ENCODE measurements around the gene OXA1L.
"Not testable (repeated sequence)": the region's sequence is repeated elsewhere in the genome, so short reads cannot be mapped to it uniquely, and the experiment has no call there.

The OXA1L gene

DNA sequence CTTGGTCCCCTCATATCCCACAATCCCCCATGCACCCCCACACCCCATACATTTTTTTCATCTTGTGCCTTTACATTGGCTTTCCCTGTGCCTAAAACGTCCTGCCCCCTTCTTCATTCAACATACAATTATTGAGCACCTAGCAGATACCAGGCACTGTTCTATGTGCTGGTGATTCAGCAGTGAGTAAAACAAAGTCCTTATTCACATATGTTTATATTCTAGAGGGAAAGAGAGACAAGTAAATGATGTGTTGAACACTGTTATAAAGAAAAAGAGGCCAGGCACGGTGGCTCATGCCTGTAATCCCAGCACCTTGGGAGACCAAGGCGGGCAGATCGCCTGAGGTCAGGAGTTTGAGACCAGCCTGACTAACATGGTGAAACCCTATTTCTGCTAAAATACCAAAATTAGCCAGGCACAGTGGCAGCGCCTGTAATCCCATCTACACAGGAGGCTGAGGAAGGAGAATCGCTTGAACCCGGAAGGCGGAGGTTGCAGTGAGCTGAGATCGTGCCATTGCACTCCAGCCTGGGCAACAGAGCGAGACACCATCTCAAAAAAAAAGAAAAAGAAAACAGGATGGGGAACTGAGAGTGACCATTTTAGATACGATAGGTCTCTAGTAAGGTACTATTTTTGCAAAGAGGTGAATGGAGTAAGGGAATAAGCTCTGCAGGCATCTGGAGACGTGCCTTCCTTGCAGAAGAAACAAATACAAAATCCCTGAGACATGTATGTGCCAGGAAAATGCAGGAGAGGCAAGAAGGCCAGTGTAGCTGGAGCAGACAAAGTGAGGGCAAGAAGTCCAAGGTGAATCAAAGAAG, 36.6 kb downstream of the OXA1L start:
- DNase-seq: no peak

- DNase-seq: no peak
These were observed 37.1 kb downstream of the OXA1L start for GRCh38 chr14:22803687-22803974.

- not testable (repeated sequence) for DNase-seq
These were observed 38.7 kb downstream of the OXA1L start for GRCh38 chr14:22805235-22805634.

GRCh38 chr14:22807432-22808087, 41.1 kb downstream of the OXA1L start:
- no peak for DNase-seq

- DNase-seq: no peak
These were observed 42.1 kb downstream of the OXA1L start for GRCh38 chr14:22808388-22809209.

DNA sequence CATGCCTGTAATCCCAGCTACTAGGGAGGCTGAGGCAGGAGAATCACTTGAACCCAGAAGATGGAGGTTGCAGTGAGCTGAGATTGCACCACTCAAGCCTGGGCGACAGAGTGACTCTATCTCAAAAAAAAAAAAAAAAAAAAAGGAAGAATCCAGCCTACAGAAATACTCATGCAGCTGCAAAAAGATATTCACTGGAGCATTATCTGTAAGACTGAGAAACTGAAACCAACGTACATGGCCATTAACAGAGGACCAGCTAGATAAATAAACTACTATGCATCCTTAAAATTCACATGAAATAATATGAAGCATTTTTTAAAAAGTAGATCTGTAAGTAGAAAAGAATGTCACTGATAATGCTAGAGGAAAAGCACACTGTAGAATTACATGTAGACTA, 45.2 kb downstream of the OXA1L start:
- no peak for DNase-seq

DNA sequence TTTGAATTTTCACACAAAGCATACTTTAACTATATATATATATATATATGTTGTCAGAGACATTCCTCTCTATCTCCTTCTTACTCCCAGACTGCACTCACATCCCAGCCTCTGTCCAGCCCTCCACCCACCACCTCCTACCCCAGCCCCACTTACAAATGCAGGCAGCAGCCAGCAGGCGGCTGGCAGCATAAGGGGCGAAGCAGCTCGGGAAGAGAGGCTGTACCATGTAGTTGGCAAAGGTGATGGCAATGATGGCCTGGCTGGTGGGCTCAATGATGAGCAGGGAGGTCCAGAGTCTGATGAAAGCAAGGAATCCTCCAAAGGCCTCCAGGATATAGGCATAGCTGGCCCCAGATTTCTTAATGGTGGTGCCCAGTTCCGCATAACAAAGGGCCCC, 46.3 kb downstream of the OXA1L start:
- no peak for DNase-seq

- DNase-seq: no peak
These were observed 46.7 kb downstream of the OXA1L start for GRCh38 chr14:22813145-22813544.

DNA sequence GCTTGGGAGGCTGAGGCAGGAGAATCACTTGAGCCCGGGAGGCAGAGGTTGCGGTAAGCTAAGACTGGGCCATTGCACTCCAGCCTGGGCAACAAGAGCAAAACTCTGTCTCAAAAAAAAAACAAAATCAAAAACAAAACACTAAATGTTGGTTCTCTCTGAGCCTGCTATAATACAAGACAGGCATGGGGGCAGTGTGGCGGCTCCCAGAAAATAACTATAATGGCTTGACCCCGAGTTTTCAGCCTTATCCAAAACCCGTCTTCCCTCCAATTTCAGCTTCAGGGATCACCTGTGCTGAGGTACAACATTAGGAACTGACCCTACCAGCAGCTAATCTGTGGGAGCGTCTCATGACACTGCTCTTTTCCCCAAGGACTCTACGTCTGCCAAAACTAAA, 47.9 kb downstream of the OXA1L start:
- no peak for DNase-seq

DNA sequence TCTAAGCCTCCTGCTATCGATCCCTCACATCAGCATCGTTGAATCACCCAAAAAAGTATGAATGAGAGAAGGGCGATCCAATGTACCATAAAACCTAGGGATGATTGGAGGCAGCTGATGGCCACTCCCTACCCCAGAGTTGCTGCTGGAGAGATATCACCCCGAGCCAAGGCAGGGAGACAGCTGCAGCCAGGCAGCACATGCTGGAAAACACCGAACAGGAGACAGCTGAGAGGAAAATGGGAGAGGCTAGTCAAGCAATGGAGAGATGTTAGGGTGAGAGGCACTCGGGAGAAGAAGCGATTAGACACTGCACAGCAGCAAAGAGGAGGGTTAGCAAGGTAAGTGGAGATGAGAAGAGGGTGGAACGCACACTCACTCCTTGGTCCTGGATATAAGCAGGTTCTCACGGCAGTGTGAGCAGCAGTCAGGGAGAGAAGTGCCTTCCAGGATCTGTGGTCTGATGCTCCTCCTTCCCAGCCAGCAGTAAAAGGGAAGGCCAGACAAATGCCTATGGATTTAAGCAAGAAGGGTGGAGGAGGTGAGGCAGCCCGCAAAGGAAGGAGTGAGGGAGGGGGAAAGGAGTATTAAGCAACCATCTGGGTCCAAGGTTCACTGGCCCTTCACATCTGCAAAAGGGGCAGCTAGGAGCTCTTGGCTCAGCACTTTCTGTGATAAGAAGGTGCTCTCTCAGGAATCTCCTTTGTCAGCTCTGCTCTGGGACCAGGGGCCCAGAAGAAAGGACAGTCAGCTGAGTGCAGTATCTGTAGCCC, 48.6 kb downstream of the OXA1L start, which contains the start of gene SLC7A7:
Gene SLC7A7, minus strand, starts transcription at position 495 of the 773 bp plus-strand sequence. CDS start 2,037 bp downstream, outside the sequence.
- DNase-seq: no peak

DNA sequence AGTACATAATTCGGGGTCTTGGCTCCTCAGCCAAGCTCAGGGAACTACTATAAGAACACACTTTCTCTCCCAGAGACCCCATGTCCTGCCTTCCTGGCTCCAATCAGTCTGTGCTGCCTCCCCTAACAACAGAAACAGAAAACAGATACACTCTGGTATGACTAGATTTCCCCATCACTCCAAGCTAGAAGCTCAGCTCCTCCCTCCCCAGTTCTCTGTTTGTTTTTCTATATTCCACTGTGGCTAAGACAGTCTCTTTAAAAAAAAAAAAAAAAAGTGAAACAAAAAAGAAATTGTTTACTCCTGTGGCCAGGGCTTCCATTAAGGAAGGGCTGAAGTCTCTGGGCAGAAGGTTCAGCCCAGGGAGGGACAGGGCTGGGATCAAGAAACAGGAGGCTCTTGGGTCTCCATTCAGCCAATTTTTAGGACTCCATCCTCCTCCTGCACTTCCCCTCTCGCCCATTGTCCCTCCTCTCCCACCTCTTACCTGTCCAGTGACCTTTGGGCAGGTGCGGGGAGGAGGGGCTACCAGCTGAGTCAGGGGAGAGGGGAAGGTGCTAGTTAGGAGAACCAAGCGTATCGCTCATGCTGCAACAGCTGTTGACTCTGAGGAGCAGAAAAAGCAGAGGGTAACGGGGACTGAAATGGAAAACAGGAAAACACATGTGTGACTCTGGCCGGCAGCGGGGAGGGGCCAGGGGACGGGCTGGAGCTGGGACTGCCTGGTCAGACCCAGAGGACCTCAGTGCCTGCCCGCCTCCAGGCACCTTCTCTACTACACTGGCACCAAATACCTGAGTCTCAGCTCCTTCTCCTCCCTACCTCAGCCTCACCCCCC, 52.9 kb downstream of the OXA1L start:
- DNase-seq: no peak

- no peak for DNase-seq
These were observed 54.2 kb downstream of the OXA1L start for GRCh38 chr14:22820731-22821130.

DNA sequence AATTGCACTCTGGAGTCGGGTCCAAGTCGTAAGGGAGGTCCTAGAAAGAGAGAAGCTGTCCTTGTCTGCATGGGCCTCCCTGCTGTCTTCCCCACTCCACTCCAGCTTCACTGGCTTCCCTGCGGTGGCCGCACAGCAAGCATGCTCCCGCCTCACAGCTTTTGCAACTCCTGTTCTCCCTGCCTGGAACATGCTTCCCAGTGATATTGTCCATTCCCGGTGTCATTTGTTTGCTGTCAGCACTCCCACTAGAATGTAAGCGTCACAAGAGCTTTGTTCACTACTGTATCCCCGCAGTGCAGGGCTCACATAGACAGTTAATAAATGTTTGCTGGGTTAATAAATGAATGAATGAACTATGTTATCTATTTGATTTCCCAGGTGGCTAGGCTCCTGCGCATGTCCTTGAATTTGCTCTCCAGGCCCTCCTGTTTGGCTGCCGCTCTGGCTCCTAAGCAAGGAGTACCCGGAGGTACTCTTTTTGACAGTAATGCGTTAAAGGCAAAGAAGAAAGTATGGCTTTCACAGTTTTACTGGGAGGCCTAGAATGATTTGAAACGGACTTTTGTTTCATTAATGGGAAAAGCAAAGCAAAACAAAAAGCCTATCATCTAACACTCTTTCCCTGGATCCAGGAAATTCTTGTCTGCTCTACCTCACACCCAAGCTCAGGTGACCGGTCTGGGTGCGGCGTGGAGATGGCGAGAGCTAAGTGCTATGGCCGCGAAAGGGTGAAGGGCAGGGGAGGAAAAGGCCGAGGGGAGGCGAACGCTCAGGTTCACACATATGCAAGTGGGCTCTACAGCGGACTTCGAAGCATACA, 54.9 kb downstream of the OXA1L start:
- DNase-seq: no peak

- DNase-seq: no peak
These were observed 55.6 kb downstream of the OXA1L start for GRCh38 chr14:22822016-22822570.

All from NCI-H446 treated with DMSO at 0.1 percent for 48 hours (cell line).